WTC11 (cell line): ENCODE data around the gene RANBP17. TPM values are rescaled to one million over a fixed set of nuclear protein-coding genes. Genes with fewer than 3 reads are reported as not detected.

Experiments used
- ATAC-seq: fragments of 200-7000 bp; cut with Tn5 transposase; 2 replicates; pipeline ENCODE4 v1.10.0; 2021; ENCODE audit warnings: mild to moderate bottlenecking, moderate library complexity
- CTCF ChIA-PET: fragments of 300-600 bp; sonication (Branson Sonifier 250); formaldehyde crosslinking; loops from one replicate; lab custom pipeline; 2021; ENCODE audit warnings: antibody characterized with exemption; lab: Charles Lee
- POLR2A ChIA-PET: fragments of 350-600 bp; sonication (Branson Sonifier 250); formaldehyde crosslinking; loops from one replicate; lab custom pipeline; 2021; ENCODE audit warnings: antibody characterized with exemption; lab: Charles Lee
- DNase-seq: peaks from one replicate; pipeline ENCODE4 v3.0.0; 2021; ENCODE audit warnings: low spot score
- H3K27ac Mint-ChIP-seq: 2 replicates; pipeline ENCODE4 v1.8.0; 2021; ENCODE audit warnings: mixed read lengths
- H3K27me3 Mint-ChIP-seq: 2 replicates; pipeline ENCODE4 v1.8.0; 2021; ENCODE audit warnings: low read depth, mild to moderate bottlenecking, moderate library complexity, mixed read lengths
- H3K36me3 Mint-ChIP-seq: 2 replicates; pipeline ENCODE4 v1.8.0; 2021; ENCODE audit warnings: mixed read lengths
- H3K4me1 Mint-ChIP-seq: 2 replicates; pipeline ENCODE4 v1.8.0; 2022; ENCODE audit warnings: mixed read lengths
- H3K4me3 Mint-ChIP-seq: 2 replicates; pipeline ENCODE4 v1.8.0; 2021; ENCODE audit warnings: mild to moderate bottlenecking, moderate library complexity, mixed read lengths
- H3K9me3 Mint-ChIP-seq: 2 replicates; pipeline ENCODE4 v1.8.0; 2021; ENCODE audit warnings: mixed read lengths
- ATF1 ChIP-seq: sonication (generic); formaldehyde crosslinking; IDR thresholded peaks from 2 replicates; pipeline ENCODE4 v1.8.1; 2023; ENCODE audit warnings: mild to moderate bottlenecking, moderate library complexity, missing genetic modification reagents
- ATF2 ChIP-seq: sonication (generic); formaldehyde crosslinking; IDR thresholded peaks from 2 replicates; pipeline ENCODE4 v1.8.1; 2022; ENCODE audit warnings: low read depth, missing genetic modification reagents, borderline replicate concordance
- CBFB ChIP-seq: sonication (generic); formaldehyde crosslinking; IDR thresholded peaks from 2 replicates; pipeline ENCODE4 v1.8.1; 2022; ENCODE audit warnings: mild to moderate bottlenecking, low read depth, missing genetic modification reagents
- E2F4 ChIP-seq: sonication (generic); formaldehyde crosslinking; IDR thresholded peaks from 2 replicates; pipeline ENCODE4 v1.8.1; 2022; ENCODE audit warnings: low read depth, mild to moderate bottlenecking, moderate library complexity, missing genetic modification reagents, borderline replicate concordance
- ELF4 ChIP-seq: sonication (generic); formaldehyde crosslinking; IDR thresholded peaks from 2 replicates; pipeline ENCODE4 v1.8.1; 2022; ENCODE audit warnings: low read depth, mild to moderate bottlenecking, moderate library complexity, missing genetic modification reagents
- EMX1 ChIP-seq: fragments of 250-450 bp; sonication (Bioruptor Pico); IDR thresholded peaks from 2 replicates; pipeline ENCODE4 v1.8.0; 2021; ENCODE audit warnings: mild to moderate bottlenecking
- ERG ChIP-seq: fragments of 250-450 bp; sonication (Bioruptor Pico); IDR thresholded peaks from 2 replicates; pipeline ENCODE4 v1.8.0; 2021; ENCODE audit warnings: mild to moderate bottlenecking
- FOXJ3 ChIP-seq: sonication (generic); formaldehyde crosslinking; IDR thresholded peaks from 2 replicates; pipeline ENCODE4 v1.9.0; 2021; ENCODE audit warnings: missing genetic modification reagents, mild to moderate bottlenecking, borderline replicate concordance
- FOXP1 ChIP-seq: sonication (generic); formaldehyde crosslinking; IDR thresholded peaks from 2 replicates; pipeline ENCODE4 v1.8.0; 2022; ENCODE audit warnings: missing genetic modification reagents, mild to moderate bottlenecking, moderate library complexity, borderline replicate concordance
- GRHL2 ChIP-seq: fragments of 250-450 bp; sonication (Bioruptor Pico); IDR thresholded peaks from 2 replicates; pipeline ENCODE4 v1.8.0; 2022; ENCODE audit warnings: mild to moderate bottlenecking, moderate library complexity; ENCODE audit not compliant: insufficient replicate concordance, severe bottlenecking
- GTF2I ChIP-seq: fragments of 250-450 bp; sonication (Bioruptor Pico); conservative IDR thresholded peaks from 2 replicates; pipeline ENCODE4 v1.4.0; 2021; ENCODE audit warnings: mild to moderate bottlenecking
- HMGA2 ChIP-seq: fragments of 250-450 bp; sonication (Bioruptor Pico); IDR thresholded peaks from 2 replicates; pipeline ENCODE4 v1.4.0; 2021; ENCODE audit warnings: mild to moderate bottlenecking, moderate library complexity
- JAZF1 ChIP-seq: fragments of 250-450 bp; sonication (Bioruptor Pico); IDR thresholded peaks from 2 replicates; pipeline ENCODE4 v1.9.0; 2021; ENCODE audit warnings: moderate library complexity, mild to moderate bottlenecking, inconsistent platforms
- MLX ChIP-seq: sonication (generic); formaldehyde crosslinking; IDR thresholded peaks from 2 replicates; pipeline ENCODE4 v1.8.1; 2023; ENCODE audit warnings: mild to moderate bottlenecking, missing genetic modification reagents, moderate library complexity
- NR2C2 ChIP-seq: sonication (generic); formaldehyde crosslinking; IDR thresholded peaks from 2 replicates; pipeline ENCODE4 v1.8.0; 2022; ENCODE audit warnings: mild to moderate bottlenecking, missing genetic modification reagents
- PRRX2 ChIP-seq: fragments of 250-450 bp; sonication (Bioruptor Pico); IDR thresholded peaks from 2 replicates; pipeline ENCODE4 v1.8.0; 2021; ENCODE audit warnings: mild to moderate bottlenecking
- SOX15 ChIP-seq: fragments of 250-450 bp; sonication (Bioruptor Pico); IDR thresholded peaks from 2 replicates; pipeline ENCODE4 v1.9.0; 2021; ENCODE audit warnings: mild to moderate bottlenecking
- SP1 ChIP-seq: sonication (generic); formaldehyde crosslinking; conservative IDR thresholded peaks from 2 replicates; pipeline ENCODE4 v1.8.1; 2022; ENCODE audit warnings: missing genetic modification reagents
- STAT6 ChIP-seq: sonication (generic); formaldehyde crosslinking; conservative IDR thresholded peaks from 2 replicates; pipeline ENCODE4 v1.8.1; 2023; ENCODE audit warnings: mild to moderate bottlenecking, low read depth, missing genetic modification reagents, moderate library complexity
- ZBTB21 ChIP-seq: sonication (generic); formaldehyde crosslinking; IDR thresholded peaks from 2 replicates; pipeline ENCODE4 v1.8.1; 2023; ENCODE audit warnings: mild to moderate bottlenecking, missing genetic modification reagents, borderline replicate concordance
- ZBTB43 ChIP-seq: sonication (generic); formaldehyde crosslinking; IDR thresholded peaks from 2 replicates; pipeline ENCODE4 v1.8.1; 2023; ENCODE audit warnings: mild to moderate bottlenecking, missing genetic modification reagents
- ZNF232 ChIP-seq: sonication (generic); formaldehyde crosslinking; IDR thresholded peaks from 2 replicates; pipeline ENCODE4 v1.8.0; 2022; ENCODE audit warnings: mild to moderate bottlenecking, missing genetic modification reagents
- ZNF425 ChIP-seq: fragments of 250-450 bp; sonication (Bioruptor Pico); conservative IDR thresholded peaks from 2 replicates; pipeline ENCODE4 v1.9.0; 2021; ENCODE audit warnings: mild to moderate bottlenecking
- ZSCAN18 ChIP-seq: fragments of 250-450 bp; sonication (Bioruptor Pico); IDR thresholded peaks from 2 replicates; pipeline ENCODE4 v2.1.2; 2022; ENCODE audit warnings: mild to moderate bottlenecking, moderate library complexity
- total RNA-seq: library from RNA; stranded (reverse); gene quantifications from 3 replicates; pipeline ENCODE4 v1.2.3, GENCODE V29; 2021

RANBP17 gene
- total RNA-seq, 1 experiment from 2014 or later: 23.1 TPM

GRCh38 chr5:170885809-170886208, 24.0 kb downstream of the RANBP17 start (continued):
- no peak for TF ChIP-seq E2F4 (CRISPR knock-in tag)
- TF ChIP-seq NR2C2: no peak
- TF ChIP-seq ATF2 (CRISPR knock-in tag): no peak
- no peak for TF ChIP-seq SOX15 (CRISPR knock-in tag)
- no peak for TF ChIP-seq ZBTB21 (CRISPR knock-in tag)
- TF ChIP-seq HMGA2 (CRISPR knock-in tag): no peak
- no peak for TF ChIP-seq ZNF425 (CRISPR knock-in tag)
- TF ChIP-seq ZSCAN18 (CRISPR knock-in tag): no peak
- no peak for TF ChIP-seq ZBTB43
- TF ChIP-seq ZNF232 (CRISPR knock-in tag): no peak

- no peak for ATAC-seq
- 0 out of 2 replicates have a peak overlapping the region, but pooled peaks have one; percentile 75 for H3K27ac Mint-ChIP-seq
These were observed 24.5 kb downstream of the RANBP17 start for GRCh38 chr5:170886210-170886894.

GRCh38 chr5:170892196-170892595, 30.4 kb downstream of the RANBP17 start:
- CTCF ChIA-PET: no interaction called here
- H3K4me1 Mint-ChIP-seq: peaks cover 5% of the 10 kb centered on the region; the same call in 1 of the 2 replicates
- H3K27me3 Mint-ChIP-seq: no peaks in the 10 kb centered on the region
- no peak overlapping the region for H3K27ac Mint-ChIP-seq
- POLR2A ChIA-PET: no interaction called here
- H3K36me3 Mint-ChIP-seq: peaks cover 5% of the 10 kb centered on the region
- no peak overlapping the region for H3K4me3 Mint-ChIP-seq
- no peaks in the 10 kb centered on the region for H3K9me3 Mint-ChIP-seq
- ATAC-seq (no peak), DNase-seq (no peak)
- no peak for TF ChIP-seq FOXP1 (CRISPR knock-in tag)
- no peak for TF ChIP-seq MLX
- TF ChIP-seq JAZF1 (CRISPR knock-in tag): no peak
- TF ChIP-seq CBFB (CRISPR knock-in tag): no peak
- no peak for TF ChIP-seq STAT6 (CRISPR knock-in tag)
- TF ChIP-seq SP1 (CRISPR knock-in tag): no peak
- no peak for TF ChIP-seq ATF1
- TF ChIP-seq ERG (CRISPR knock-in tag): no peak

More at GRCh38 chr5:170886210-170886894, 24.5 kb downstream of the RANBP17 start:
- no peak overlapping the region for H3K4me3 Mint-ChIP-seq
- 0 out of 2 replicates have a peak, but pooled peaks cover 3% of the 10 kb centered on the region for H3K36me3 Mint-ChIP-seq
- H3K4me1 Mint-ChIP-seq: no peaks in the 10 kb centered on the region
- TF ChIP-seq GTF2I (CRISPR knock-in tag): no peak
- no peak for TF ChIP-seq EMX1 (CRISPR knock-in tag)
- no peak for TF ChIP-seq ELF4 (CRISPR knock-in tag)
- no peak for TF ChIP-seq ZNF232 (CRISPR knock-in tag)
- no peak for TF ChIP-seq FOXJ3
- TF ChIP-seq PRRX2 (CRISPR knock-in tag): no peak
- no peak for TF ChIP-seq GRHL2 (CRISPR knock-in tag)
- TF ChIP-seq CBFB (CRISPR knock-in tag): no peak
- POLR2A ChIA-PET: no interaction called here
- H3K27me3 Mint-ChIP-seq: no peaks in the 10 kb centered on the region
- CTCF ChIA-PET: interaction anchor here (1.0 kb wide), 1 partner anchor 10 kb away, joined by 5 read pairs; no protein-coding TSS in a partner anchor
- DNase-seq: no peak
- H3K9me3 Mint-ChIP-seq: no peaks in the 10 kb centered on the region
